ENCODE measurements around the gene TTC7B. TPM values are rescaled to one million over a fixed set of nuclear protein-coding genes. Genes with fewer than 3 reads are reported as not detected.

Gene TTC7B
- total and polyA plus RNA-seq, 2 donors (not counting 1 experiment from before 2014, with no cell fraction given): 18.8 to 37.5 TPM

DNA sequence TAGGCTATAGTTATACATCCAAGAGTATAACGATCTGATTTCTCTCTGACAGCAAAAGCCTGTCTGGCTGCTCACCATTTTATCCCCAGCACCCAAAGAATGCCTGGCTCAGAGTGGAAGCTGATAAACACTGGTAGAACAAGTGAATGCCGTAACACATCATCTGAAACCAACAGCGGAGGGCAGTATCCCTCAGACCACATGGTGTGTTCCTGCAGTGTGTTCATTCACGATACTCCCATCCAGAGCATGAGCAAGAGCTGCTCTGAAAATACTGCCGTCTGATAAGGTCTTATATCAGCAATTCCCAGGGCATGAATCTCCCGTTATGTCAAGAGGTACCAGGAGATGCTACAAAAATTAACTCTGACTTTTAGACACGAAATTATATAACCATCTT, 95.9 kb downstream of the TTC7B start:
- no peaks in the 10 kb centered on the region for H3K9me3 ChIP-seq (ENCODE audit: control insufficient read depth, insufficient read depth, low read depth, low read length)
- H3K4me1 ChIP-seq (ENCODE audit: control insufficient read depth, extremely low read depth, insufficient read depth, low read length): no peaks in the 10 kb centered on the region
- TF ChIP-seq, protein P1, sequence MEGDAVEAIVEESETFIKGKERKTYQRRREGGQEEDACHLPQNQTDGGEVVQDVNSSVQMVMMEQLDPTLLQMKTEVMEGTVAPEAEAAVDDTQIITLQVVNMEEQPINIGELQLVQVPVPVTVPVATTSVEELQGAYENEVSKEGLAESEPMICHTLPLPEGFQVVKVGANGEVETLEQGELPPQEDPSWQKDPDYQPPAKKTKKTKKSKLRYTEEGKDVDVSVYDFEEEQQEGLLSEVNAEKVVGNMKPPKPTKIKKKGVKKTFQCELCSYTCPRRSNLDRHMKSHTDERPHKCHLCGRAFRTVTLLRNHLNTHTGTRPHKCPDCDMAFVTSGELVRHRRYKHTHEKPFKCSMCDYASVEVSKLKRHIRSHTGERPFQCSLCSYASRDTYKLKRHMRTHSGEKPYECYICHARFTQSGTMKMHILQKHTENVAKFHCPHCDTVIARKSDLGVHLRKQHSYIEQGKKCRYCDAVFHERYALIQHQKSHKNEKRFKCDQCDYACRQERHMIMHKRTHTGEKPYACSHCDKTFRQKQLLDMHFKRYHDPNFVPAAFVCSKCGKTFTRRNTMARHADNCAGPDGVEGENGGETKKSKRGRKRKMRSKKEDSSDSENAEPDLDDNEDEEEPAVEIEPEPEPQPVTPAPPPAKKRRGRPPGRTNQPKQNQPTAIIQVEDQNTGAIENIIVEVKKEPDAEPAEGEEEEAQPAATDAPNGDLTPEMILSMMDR (conservative IDR thresholded peaks at IDR 0.05 in 1 of 2, IDR thresholded peaks at IDR 0.05 in 1 of 2; ENCODE audit: low read depth in 1 of 2, low read length in 2 of 2): no peak
- TF ChIP-seq EZH2 (IDR thresholded peaks at IDR 0.05; ENCODE audit: low read length, missing control alignments): no peak
- H3K27me3 ChIP-seq (ENCODE audit: control insufficient read depth, insufficient read depth, low read length): no peaks in the 10 kb centered on the region
- no peaks in the 10 kb centered on the region for H3K79me2 ChIP-seq (ENCODE audit: control insufficient read depth, insufficient read depth, low read length)
- DNase-seq (ENCODE audit: low read depth in 2 of 2): no peak
- no peak overlapping the region for H3K9ac ChIP-seq (ENCODE audit: insufficient read depth, low read length)
- H3K4me2 ChIP-seq (ENCODE audit: extremely low read depth, insufficient read depth, low read length): no peak overlapping the region
- H3K4me3 ChIP-seq (replicated peaks in 1 of 4; ENCODE audit: control extremely low read depth in 1 of 4, insufficient read depth in 1 of 4, low read depth in 3 of 4, low read length in 4 of 4): no peak overlapping the region
- no peaks in the 10 kb centered on the region for H4K20me1 ChIP-seq (ENCODE audit: control insufficient read depth, extremely low read depth, insufficient read depth, low read length)
- H2AFZ ChIP-seq (ENCODE audit: low read length): no peak overlapping the region
- H3K27ac ChIP-seq (ENCODE audit: insufficient read depth, low read length): no peak overlapping the region
- no peaks in the 10 kb centered on the region for H3K36me3 ChIP-seq (ENCODE audit: control insufficient read depth, insufficient read depth, low read length)

DNA sequence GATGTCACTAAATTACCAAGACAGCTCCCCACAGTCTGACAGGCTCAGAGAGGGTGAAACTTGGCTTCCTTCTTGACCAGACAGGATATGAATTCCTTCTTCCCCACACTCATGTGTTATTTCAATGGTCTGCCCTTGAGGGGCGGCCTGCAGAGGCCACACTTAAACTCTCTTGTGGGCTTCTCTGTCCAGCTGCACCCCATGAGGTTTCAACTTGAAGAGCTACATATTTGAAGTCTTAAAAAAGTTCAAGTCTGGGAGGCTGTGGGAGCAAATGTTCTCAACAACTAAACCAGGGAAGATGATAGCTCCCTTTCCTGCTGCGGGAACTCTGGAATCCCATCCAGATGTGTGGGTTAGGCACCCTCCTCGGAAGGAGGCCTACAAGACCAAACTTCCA, 98.3 kb downstream of the TTC7B start:
- no peaks in the 10 kb centered on the region for H3K79me2 ChIP-seq (ENCODE audit: control insufficient read depth, insufficient read depth, low read length)

DNA sequence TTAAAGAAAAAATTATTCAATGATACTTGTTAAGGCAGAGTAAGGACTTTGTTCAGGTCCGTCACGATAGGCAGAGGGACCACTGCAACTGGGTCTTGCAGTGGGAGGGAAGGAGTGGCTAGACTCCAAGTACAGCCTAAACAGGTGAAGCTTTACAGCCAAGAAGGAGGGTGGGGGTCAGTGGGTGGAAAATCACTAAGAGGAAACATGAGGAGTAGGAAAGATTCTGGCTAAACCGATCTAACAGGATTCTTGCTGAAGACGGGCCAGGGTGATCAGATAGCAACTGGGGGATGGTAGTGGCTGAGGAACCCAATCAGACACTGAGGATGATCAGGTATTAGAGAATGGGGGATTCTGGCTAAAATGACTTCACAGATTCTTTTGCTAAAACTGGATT, 100.2 kb downstream of the TTC7B start:
- Histone ChIP-seq H3K9me3 (ENCODE audit: control insufficient read depth, insufficient read depth, low read depth, low read length) (no peaks in the 10 kb centered on the region), H3K79me2 (ENCODE audit: control insufficient read depth, insufficient read depth, low read length) (no peaks in the 10 kb centered on the region), H3K4me3 (replicated peaks in 1 of 4; ENCODE audit: control extremely low read depth in 1 of 4, insufficient read depth in 1 of 4, low read depth in 3 of 4, low read length in 4 of 4) (no peak overlapping the region), H4K20me1 (ENCODE audit: control insufficient read depth, extremely low read depth, insufficient read depth, low read length) (no peaks in the 10 kb centered on the region), H3K36me3 (ENCODE audit: control insufficient read depth, insufficient read depth, low read length) (no peaks in the 10 kb centered on the region), H3K27ac (ENCODE audit: insufficient read depth, low read length) (no peak overlapping the region), H3K4me2 (ENCODE audit: extremely low read depth, insufficient read depth, low read length) (no peak overlapping the region), H3K9ac (ENCODE audit: insufficient read depth, low read length) (no peak overlapping the region), H2AFZ (ENCODE audit: low read length) (no peak overlapping the region), H3K4me1 (ENCODE audit: control insufficient read depth, extremely low read depth, insufficient read depth, low read length) (no peaks in the 10 kb centered on the region), H3K27me3 (ENCODE audit: control insufficient read depth, insufficient read depth, low read length) (no peaks in the 10 kb centered on the region)
- no peak for TF ChIP-seq EZH2 (IDR thresholded peaks at IDR 0.05; ENCODE audit: low read length, missing control alignments)
- TF ChIP-seq, protein P1 (conservative IDR thresholded peaks at IDR 0.05 in 1 of 2, IDR thresholded peaks at IDR 0.05 in 1 of 2; ENCODE audit: low read depth in 1 of 2, low read length in 2 of 2): no peak
- no peak for DNase-seq (ENCODE audit: low read depth in 2 of 2)

More for the DNA sequence above, 98.3 kb downstream of the TTC7B start:
- Histone ChIP-seq H2AFZ (ENCODE audit: low read length) (no peak overlapping the region), H3K27ac (ENCODE audit: insufficient read depth, low read length) (no peak overlapping the region), H3K4me2 (ENCODE audit: extremely low read depth, insufficient read depth, low read length) (no peak overlapping the region), H3K9ac (ENCODE audit: insufficient read depth, low read length) (no peak overlapping the region), H3K9me3 (ENCODE audit: control insufficient read depth, insufficient read depth, low read depth, low read length) (no peaks in the 10 kb centered on the region), H4K20me1 (ENCODE audit: control insufficient read depth, extremely low read depth, insufficient read depth, low read length) (no peaks in the 10 kb centered on the region), H3K27me3 (ENCODE audit: control insufficient read depth, insufficient read depth, low read length) (no peaks in the 10 kb centered on the region), H3K4me3 (replicated peaks in 1 of 4; ENCODE audit: control extremely low read depth in 1 of 4, insufficient read depth in 1 of 4, low read depth in 3 of 4, low read length in 4 of 4) (no peak overlapping the region), H3K36me3 (ENCODE audit: control insufficient read depth, insufficient read depth, low read length) (no peaks in the 10 kb centered on the region), H3K4me1 (ENCODE audit: control insufficient read depth, extremely low read depth, insufficient read depth, low read length) (no peaks in the 10 kb centered on the region)
- peak; percentile 53 to 83 for DNase-seq (ENCODE audit: low read depth in 2 of 2)
- no peak for TF ChIP-seq EZH2 (IDR thresholded peaks at IDR 0.05; ENCODE audit: low read length, missing control alignments)
- TF ChIP-seq, protein P1 (conservative IDR thresholded peaks at IDR 0.05 in 1 of 2, IDR thresholded peaks at IDR 0.05 in 1 of 2; ENCODE audit: low read depth in 1 of 2, low read length in 2 of 2): no peak

All from fibroblast of lung (primary cell).